Lower lobe of right lung (tissue), 2 donors: ENCODE measurements around the gene TPRX1. TPM values are rescaled to one million over a fixed set of nuclear protein-coding genes. Genes with fewer than 3 reads are reported as not detected.

Experiments used
- ATAC-seq, 2 donors: fragments of 200-7000 bp; cut with Tn5 transposase; one replicate each; pipeline ENCODE4 v1.9.1; 2020 to 2022; ENCODE audit warnings: mild to moderate bottlenecking in 2 of 2, moderate library complexity in 2 of 2
- DNase-seq: peaks from one replicate; pipeline ENCODE4 v3.0.0-alpha.2; 2020
- H3K27ac ChIP-seq: fragments of 200-600 bp; one replicate; pipeline ENCODE4 v1.8.0; 2022
- H3K27me3 ChIP-seq: fragments of 200-600 bp; one replicate; pipeline ENCODE4 v1.8.0; 2022; ENCODE audit warnings: low read depth
- H3K36me3 ChIP-seq: fragments of 200-600 bp; one replicate; pipeline ENCODE4 v1.8.0; 2022; ENCODE audit warnings: mild to moderate bottlenecking
- H3K4me1 ChIP-seq: fragments of 200-600 bp; one replicate; pipeline ENCODE4 v1.8.0; 2022
- H3K4me3 ChIP-seq: fragments of 200-600 bp; one replicate; pipeline ENCODE4 v1.8.0; 2022; ENCODE audit warnings: mild to moderate bottlenecking
- H3K9me3 ChIP-seq: fragments of 200-600 bp; one replicate; pipeline ENCODE4 v1.8.0; 2022
- CTCF ChIP-seq: fragments of 200-600 bp; IDR thresholded peaks from one replicate; pipeline ENCODE4 v1.8.0; 2022; ENCODE audit warnings: antibody characterized with exemption, mild to moderate bottlenecking
- intact Hi-C: fragments of 100-400 bp; cut with DNase I; formaldehyde crosslinking; loops from one replicate; pipeline ENCODE4 v1.11.0; 2022
- total RNA-seq: library from RNA; stranded (reverse); fragmentation: NEBNext Ultra II Directional; extraction: Animal tissue kit (Norgen Biotek cat#: 25700); gene quantifications from one replicate; pipeline ENCODE4 v1.2.1, GENCODE V29; 2021
- donor health status: DM: no; HTN: yes; CAD: no; lungs with severe emphysema.

TPRX1 gene
- total RNA-seq, 1 donor from 2014 or later = not detected

DNA sequence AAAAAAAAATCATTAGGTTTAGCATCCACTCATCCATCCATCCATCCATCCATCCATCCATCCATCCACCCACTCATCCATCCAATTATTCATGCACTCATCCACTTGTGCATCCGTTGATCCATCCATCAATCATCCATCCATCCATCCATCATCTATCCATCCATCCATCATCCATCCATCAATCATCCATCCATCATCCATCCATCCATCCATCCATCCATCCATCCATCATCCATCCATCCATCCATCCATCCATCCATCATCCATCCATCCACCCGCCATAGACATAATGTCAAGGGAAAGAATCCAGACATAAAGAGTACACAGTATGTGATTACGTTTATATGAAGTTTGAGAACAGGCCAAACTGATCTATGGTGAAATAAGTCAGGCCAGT is 34.8 kb downstream of the TPRX1 start:
- intact Hi-C loops = no loop called here
- no peak for TF ChIP-seq CTCF
- no peaks in the 10 kb centered on the region for H3K27me3 ChIP-seq
- ATAC-seq (no peak), DNase-seq (no peak)
- no peak overlapping the region for H3K4me3 ChIP-seq
- H3K36me3 ChIP-seq = no peaks in the 10 kb centered on the region
- no peak overlapping the region for H3K27ac ChIP-seq
- no peaks in the 10 kb centered on the region for H3K9me3 ChIP-seq
- no peaks in the 10 kb centered on the region for H3K4me1 ChIP-seq

DNA sequence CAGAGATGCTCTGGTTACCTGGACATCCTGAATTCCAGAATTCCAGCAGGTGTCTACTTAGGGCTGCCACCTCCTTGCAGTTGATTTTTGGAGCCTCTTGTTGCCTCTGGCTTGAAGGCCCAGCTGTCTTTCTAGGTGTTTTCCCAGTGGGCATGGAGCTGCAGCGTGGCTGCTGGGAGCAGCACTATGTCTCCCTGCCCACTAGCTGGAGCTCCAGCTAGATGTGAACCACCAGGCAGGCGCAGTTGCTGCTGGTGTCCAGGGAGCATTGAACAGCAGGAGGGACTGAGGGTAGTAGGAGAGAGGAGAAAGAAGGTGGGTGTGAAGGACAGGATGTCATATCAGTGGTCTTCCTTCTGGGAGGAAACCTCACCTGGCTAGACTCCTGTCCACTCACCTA is 35.7 kb downstream of the TPRX1 start:
- Histone ChIP-seq H3K27ac (no peak overlapping the region), H3K4me1 (no peaks in the 10 kb centered on the region), H3K9me3 (no peaks in the 10 kb centered on the region), H3K4me3 (no peak overlapping the region), H3K27me3 (no peaks in the 10 kb centered on the region), H3K36me3 (no peaks in the 10 kb centered on the region)
- DNase-seq (no peak), ATAC-seq (no peak)
- intact Hi-C loops = no loop called here
- no peak for TF ChIP-seq CTCF

GRCh38 chr19:47767349-47767748 is 37.0 kb downstream of the TPRX1 start:
- no peak overlapping the region for H3K27ac ChIP-seq
- no peaks in the 10 kb centered on the region for H3K4me1 ChIP-seq
- intact Hi-C loops = no loop called here
- no peak for TF ChIP-seq CTCF
- DNase-seq = no peak
- no peaks in the 10 kb centered on the region for H3K36me3 ChIP-seq
- H3K9me3 ChIP-seq = no peaks in the 10 kb centered on the region
- no peaks in the 10 kb centered on the region for H3K27me3 ChIP-seq
- ATAC-seq = no peak
- no peak overlapping the region for H3K4me3 ChIP-seq

DNA sequence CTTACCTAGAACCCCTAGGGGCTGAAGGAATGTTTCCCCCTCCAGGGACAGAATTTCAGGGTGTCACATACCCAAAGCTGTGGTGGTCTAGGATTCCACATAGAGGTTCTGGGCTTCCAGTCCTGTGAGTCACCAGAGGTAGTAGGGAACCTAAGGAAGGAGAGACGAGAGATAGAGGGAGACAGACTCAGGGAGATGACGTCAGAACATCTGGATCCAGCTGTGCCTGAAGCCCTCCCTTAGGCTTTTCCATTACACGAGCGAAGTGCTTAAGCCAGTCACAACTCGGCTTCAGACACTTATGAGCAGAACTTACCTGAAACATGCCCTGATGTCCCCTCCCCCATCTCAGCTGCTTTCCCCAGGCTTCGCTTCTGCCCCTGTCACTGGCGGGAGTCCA is 37.7 kb downstream of the TPRX1 start:
- no peaks in the 10 kb centered on the region for H3K27me3 ChIP-seq
- H3K36me3 ChIP-seq = no peaks in the 10 kb centered on the region
- ATAC-seq (no peak), DNase-seq (no peak)
- H3K27ac ChIP-seq = no peak overlapping the region
- TF ChIP-seq CTCF = no peak
- no peaks in the 10 kb centered on the region for H3K4me1 ChIP-seq
- H3K4me3 ChIP-seq = no peak overlapping the region
- intact Hi-C loops = no loop called here
- no peaks in the 10 kb centered on the region for H3K9me3 ChIP-seq

- ATAC-seq (no peak), DNase-seq (no peak)
- no peak overlapping the region for H3K4me3 ChIP-seq
- no peaks in the 10 kb centered on the region for H3K9me3 ChIP-seq
- no peaks in the 10 kb centered on the region for H3K36me3 ChIP-seq
- H3K27ac ChIP-seq = no peak overlapping the region
- no peak for TF ChIP-seq CTCF
- no peaks in the 10 kb centered on the region for H3K27me3 ChIP-seq
- H3K4me1 ChIP-seq = no peaks in the 10 kb centered on the region
- intact Hi-C loops = no loop called here
Measured at GRCh38 chr19:47766359-47766620, 38.1 kb downstream of the TPRX1 start.
